Uterus (tissue), 4 donors: Measurements from ENCODE around the gene FPR3. TPM values are rescaled to one million over a fixed set of nuclear protein-coding genes. Genes with fewer than 3 reads are reported as not detected.

Experiments
- DNase-seq, 2 donors: peaks; one replicate each; pipeline ENCODE4 v3.0.0-alpha.2; 2019 to 2020
- H3K27ac ChIP-seq, 2 donors: fragments of 200-600 bp; sonication (generic); 1 replicate in 1 of 2; 2 replicates in 1 of 2; pipeline ENCODE4 v1.5.1; 2016 to 2018
- H3K27me3 ChIP-seq, 2 donors: fragments of 200-600 bp; sonication (generic); one replicate each; pipeline ENCODE4 v1.5.1; 2018 to 2019; ENCODE audit warnings: control low read depth in 1 of 2
- H3K36me3 ChIP-seq, 2 donors: fragments of 200-600 bp; sonication (generic); one replicate each; pipeline ENCODE4 v1.5.1; 2019; ENCODE audit warnings: control low read depth in 1 of 2
- H3K4me1 ChIP-seq, 2 donors: fragments of 200-600 bp; sonication (generic); one replicate each; pipeline ENCODE4 v1.5.1; 2018 to 2019; ENCODE audit warnings: control low read depth in 1 of 2
- H3K4me3 ChIP-seq, 2 donors: fragments of 200-600 bp; sonication (generic); 1 replicate in 1 of 2; 2 replicates in 1 of 2; pipeline ENCODE4 v1.5.1; 2018 to 2019; ENCODE audit warnings: mild to moderate bottlenecking in 1 of 2
- H3K9me3 ChIP-seq, 2 donors: fragments of 200-600 bp; sonication (generic); one replicate each; pipeline ENCODE4 v1.5.1; 2019; ENCODE audit warnings: control low read depth in 1 of 2
- CTCF ChIP-seq, 4 experiments: fragments of 200-600 bp in 2 of 4; fragments of 450-650 bp in 2 of 4; sonication (generic) in 2 of 4; IDR thresholded peaks; one replicate each; pipeline ENCODE4 v1.5.1; 2016 to 2019; ENCODE audit warnings: antibody characterized with exemption in 4 of 4, mild to moderate bottlenecking in 2 of 4, moderate library complexity in 1 of 4
- POLR2A ChIP-seq, 2 donors: fragments of 450-650 bp; IDR thresholded peaks; one replicate each; pipeline ENCODE4 v1.6.1; 2016; ENCODE audit warnings: antibody characterized with exemption in 2 of 2, mild to moderate bottlenecking in 1 of 2, moderate library complexity in 1 of 2
- intact Hi-C: fragments of 100-400 bp; cut with DNase I; formaldehyde crosslinking; loops from one replicate; pipeline ENCODE4 v1.15.1; 2023; ENCODE audit warnings: low total_unique reads
- total RNA-seq, 4 donors: library from RNA; depleted of rRNA in 3 of 4; stranded (reverse); fragments of >200 nt in 3 of 4; gene quantifications; one replicate each; pipeline versions ENCODE4 v1.1.0 to v1.2.4, GENCODE V29; 2014 to 2023
- donor health status: DM: yes; HTN: yes; CAD: no.

FPR3 gene
- total RNA-seq, 4 donors from 2014 or later, result 1.2 to 5.6 (median 1.8) TPM; not detected in 1

GRCh38 chr19:51811344-51811743 lies 16.4 kb downstream of the FPR3 start:
- Histone ChIP-seq H3K36me3 (no peaks in the 10 kb centered on the region), H3K4me1 (no peaks in the 10 kb centered on the region), H3K9me3 (no peaks in the 10 kb centered on the region), H3K4me3 (no peak overlapping the region), H3K27me3 (no peaks in the 10 kb centered on the region), H3K27ac (no peak overlapping the region)
- intact Hi-C loops, result no loop called here
- no peak for DNase-seq
- no peak for TF ChIP-seq CTCF (IDR thresholded peaks at IDR 0.05)
- TF ChIP-seq POLR2A (IDR thresholded peaks at IDR 0.05), result no peak

GRCh38 chr19:51815043-51815442 lies 20.1 kb downstream of the FPR3 start:
- no peak overlapping the region for H3K27ac ChIP-seq
- H3K4me1 ChIP-seq, result no peaks in the 10 kb centered on the region
- TF ChIP-seq POLR2A (IDR thresholded peaks at IDR 0.05), result no peak
- no peak for TF ChIP-seq CTCF (IDR thresholded peaks at IDR 0.05)
- intact Hi-C loops, result no loop called here
- H3K4me3 ChIP-seq, result no peak overlapping the region
- no peak for DNase-seq
- H3K36me3 ChIP-seq, result no peaks in the 10 kb centered on the region
- H3K27me3 ChIP-seq, result no peaks in the 10 kb centered on the region
- H3K9me3 ChIP-seq, result no peaks in the 10 kb centered on the region

- DNase-seq, result no peak
- Histone ChIP-seq H3K4me1 (no peaks in the 10 kb centered on the region), H3K27me3 (no peaks in the 10 kb centered on the region), H3K27ac (no peak overlapping the region), H3K9me3 (no peaks in the 10 kb centered on the region), H3K4me3 (no peak overlapping the region), H3K36me3 (no peaks in the 10 kb centered on the region)
- TF ChIP-seq CTCF (IDR thresholded peaks at IDR 0.05), result no peak
- TF ChIP-seq POLR2A (IDR thresholded peaks at IDR 0.05), result no peak
- intact Hi-C loops, result no loop called here
These were observed 21.8 kb downstream of the FPR3 start for GRCh38 chr19:51816711-51817110.

- no peaks in the 10 kb centered on the region for H3K36me3 ChIP-seq
- TF ChIP-seq CTCF (IDR thresholded peaks at IDR 0.05), result no peak
- no peak for TF ChIP-seq POLR2A (IDR thresholded peaks at IDR 0.05)
- no peak overlapping the region for H3K4me3 ChIP-seq
- intact Hi-C loops, result no loop called here
- no peak for DNase-seq
- H3K9me3 ChIP-seq, result no peaks in the 10 kb centered on the region
- no peaks in the 10 kb centered on the region for H3K27me3 ChIP-seq
- no peak overlapping the region for H3K27ac ChIP-seq
- no peaks in the 10 kb centered on the region for H3K4me1 ChIP-seq
These were observed 25.1 kb downstream of the FPR3 start for GRCh38 chr19:51820011-51820410.

GRCh38 chr19:51820831-51821446 lies 26.0 kb downstream of the FPR3 start:
- no peaks in the 10 kb centered on the region for H3K4me1 ChIP-seq
- intact Hi-C loops, result no loop called here
- no peak for TF ChIP-seq CTCF (IDR thresholded peaks at IDR 0.05)
- TF ChIP-seq POLR2A (IDR thresholded peaks at IDR 0.05), result no peak
- no peaks in the 10 kb centered on the region for H3K27me3 ChIP-seq
- DNase-seq, result no peak
- H3K36me3 ChIP-seq, result no peaks in the 10 kb centered on the region
- no peak overlapping the region for H3K27ac ChIP-seq
- H3K9me3 ChIP-seq, result no peaks in the 10 kb centered on the region
- no peak overlapping the region for H3K4me3 ChIP-seq
